ENCODE data around the gene DGUOK. TPM values are rescaled to one million over a fixed set of nuclear protein-coding genes. Genes with fewer than 3 reads are reported as not detected.

The DGUOK gene
- total RNA-seq, 1 experiment from 2014 or later: 78.5 TPM

Other genes starting within 250 kb of the DGUOK start
- gene TPRKB, start 189.5 kb upstream of the DGUOK start, total RNA-seq (2021; ENCODE audit: unreplicated experiment): 38.5 TPM
- gene DUSP11, start 146.8 kb upstream of the DGUOK start, total RNA-seq (2021; ENCODE audit: unreplicated experiment): 16.9 TPM
- not detected for gene C2orf78, start 142.7 kb upstream of the DGUOK start, total RNA-seq (2021; ENCODE audit: unreplicated experiment)
- gene STAMBP, start 97.9 kb upstream of the DGUOK start, total RNA-seq (2021; ENCODE audit: unreplicated experiment): 49.0 TPM
- 0.23 TPM for gene ACTG2, start 33.9 kb upstream of the DGUOK start, total RNA-seq (2021; ENCODE audit: unreplicated experiment)
- gene TET3, start 58.0 kb downstream of the DGUOK start, total RNA-seq (2021; ENCODE audit: unreplicated experiment): 13.1 TPM
- 69.7 TPM for gene BOLA3, start 221.0 kb downstream of the DGUOK start, total RNA-seq (2021; ENCODE audit: unreplicated experiment)